Calu3 (cell line): ENCODE measurements around the gene CD40. TPM values are rescaled to one million over a fixed set of nuclear protein-coding genes. Genes with fewer than 3 reads are reported as not detected.

Experiments used
- BruUV-seq: library from RNA; stranded (reverse); fragments of 400-500 nt; replicated peaks from 2 replicates; lab custom pipeline; 2021; lab: Mats Ljungman, UMichigan
- CTCF ChIA-PET: fragments of 300-600 bp; sonication (Branson Sonifier 250); formaldehyde crosslinking; loops from one replicate; lab custom pipeline; 2022; ENCODE audit warnings: antibody characterized with exemption; lab: Charles Lee
- DNase-seq: peaks from one replicate; pipeline ENCODE4 v3.0.0; 2022
- H3K27ac Mint-ChIP-seq: one replicate; pipeline ENCODE4 v1.8.0; 2022; ENCODE audit warnings: mixed read lengths; ENCODE audit not compliant: unreplicated experiment
- H3K27me3 Mint-ChIP-seq: one replicate; pipeline ENCODE4 v1.8.0; 2022; ENCODE audit warnings: mixed read lengths; ENCODE audit not compliant: unreplicated experiment
- H3K36me3 Mint-ChIP-seq: one replicate; pipeline ENCODE4 v1.8.0; 2022; ENCODE audit warnings: mild to moderate bottlenecking, moderate library complexity, mixed read lengths; ENCODE audit not compliant: insufficient read depth, unreplicated experiment
- H3K4me1 Mint-ChIP-seq: one replicate; pipeline ENCODE4 v1.8.0; 2022; ENCODE audit warnings: mild to moderate bottlenecking, low read depth, mixed read lengths; ENCODE audit not compliant: unreplicated experiment
- H3K4me3 Mint-ChIP-seq: one replicate; pipeline ENCODE4 v1.8.0; 2022; ENCODE audit warnings: mild to moderate bottlenecking, low read depth, moderate library complexity, mixed read lengths; ENCODE audit not compliant: unreplicated experiment
- H3K9me3 Mint-ChIP-seq: one replicate; pipeline ENCODE4 v1.8.0; 2022; ENCODE audit warnings: low read depth, mixed read lengths; ENCODE audit not compliant: unreplicated experiment
- intact Hi-C: fragments of 100-400 bp; cut with micrococcal nuclease; formaldehyde crosslinking; loops from one replicate; pipeline ENCODE4 v1.10.0; 2022; ENCODE audit not compliant: unreplicated experiment
- total RNA-seq: library from RNA; stranded (reverse); gene quantifications from 2 replicates; pipeline ENCODE4 v1.2.3, GENCODE V29; 2022
- TF ChIP-seq, protein P1 (sequence below): fragments of 200-600 bp; IDR thresholded peaks from one replicate; pipeline ENCODE4 v1.8.0; 2022; ENCODE audit warnings: antibody characterized with exemption; ENCODE audit not compliant: unreplicated experiment

CD40 gene
- total RNA-seq, 1 experiment from 2014 or later, result 13.6 TPM

DNA sequence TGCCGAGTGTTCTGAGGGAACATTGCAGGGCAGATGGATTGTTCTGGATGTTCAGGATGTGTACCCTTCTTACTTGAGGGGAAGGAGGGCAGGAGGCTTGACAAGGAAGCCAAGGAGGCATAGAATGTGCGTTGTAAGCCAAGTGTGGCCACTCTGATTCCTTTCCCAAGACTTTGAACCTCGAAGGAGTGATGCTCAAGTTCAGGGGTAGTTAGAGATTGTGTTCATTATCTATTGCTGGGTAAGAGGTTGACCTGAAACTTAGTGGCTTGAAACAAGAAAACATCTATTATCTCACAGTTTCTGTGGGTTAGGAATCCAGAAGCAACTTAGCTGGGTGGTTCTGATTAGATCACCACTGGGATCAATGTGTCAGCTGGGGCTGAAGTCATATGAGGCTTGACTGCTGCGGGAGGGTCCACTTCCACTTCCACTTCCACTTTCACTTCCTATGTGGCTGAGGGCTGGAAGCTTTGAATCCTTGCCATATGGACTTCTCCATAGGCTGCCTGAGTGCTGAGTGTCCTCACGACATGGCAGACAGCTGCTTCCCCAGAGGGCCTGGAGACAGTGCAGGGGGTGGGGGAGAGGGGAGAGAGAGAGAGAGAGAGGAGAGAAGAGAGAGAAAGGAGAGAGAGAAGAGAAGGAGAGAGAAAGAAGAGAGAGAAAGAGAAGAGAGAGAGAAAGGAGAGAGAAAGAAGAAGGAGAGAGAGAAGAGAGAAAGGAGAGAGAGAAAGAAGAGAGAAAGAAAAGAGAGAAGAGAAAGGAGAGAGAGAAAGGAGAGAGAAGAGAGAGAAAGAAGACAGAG, 6.9 kb upstream of the CD40 start:
- TF ChIP-seq, protein P1, sequence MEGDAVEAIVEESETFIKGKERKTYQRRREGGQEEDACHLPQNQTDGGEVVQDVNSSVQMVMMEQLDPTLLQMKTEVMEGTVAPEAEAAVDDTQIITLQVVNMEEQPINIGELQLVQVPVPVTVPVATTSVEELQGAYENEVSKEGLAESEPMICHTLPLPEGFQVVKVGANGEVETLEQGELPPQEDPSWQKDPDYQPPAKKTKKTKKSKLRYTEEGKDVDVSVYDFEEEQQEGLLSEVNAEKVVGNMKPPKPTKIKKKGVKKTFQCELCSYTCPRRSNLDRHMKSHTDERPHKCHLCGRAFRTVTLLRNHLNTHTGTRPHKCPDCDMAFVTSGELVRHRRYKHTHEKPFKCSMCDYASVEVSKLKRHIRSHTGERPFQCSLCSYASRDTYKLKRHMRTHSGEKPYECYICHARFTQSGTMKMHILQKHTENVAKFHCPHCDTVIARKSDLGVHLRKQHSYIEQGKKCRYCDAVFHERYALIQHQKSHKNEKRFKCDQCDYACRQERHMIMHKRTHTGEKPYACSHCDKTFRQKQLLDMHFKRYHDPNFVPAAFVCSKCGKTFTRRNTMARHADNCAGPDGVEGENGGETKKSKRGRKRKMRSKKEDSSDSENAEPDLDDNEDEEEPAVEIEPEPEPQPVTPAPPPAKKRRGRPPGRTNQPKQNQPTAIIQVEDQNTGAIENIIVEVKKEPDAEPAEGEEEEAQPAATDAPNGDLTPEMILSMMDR, result no peak
- Mint-ChIP-seq H3K27me3 (peaks cover 98% of the 10 kb centered on the region), H3K36me3 (no peaks in the 10 kb centered on the region), H3K4me3 (no peak overlapping the region), H3K27ac (no peak overlapping the region), H3K9me3 (no peaks in the 10 kb centered on the region), H3K4me1 (peaks cover 6% of the 10 kb centered on the region)
- CTCF ChIA-PET, result no interaction called here
- BruUV-seq, result no TSS peak
- intact Hi-C loops, result no loop called here
- no peak for DNase-seq

DNA sequence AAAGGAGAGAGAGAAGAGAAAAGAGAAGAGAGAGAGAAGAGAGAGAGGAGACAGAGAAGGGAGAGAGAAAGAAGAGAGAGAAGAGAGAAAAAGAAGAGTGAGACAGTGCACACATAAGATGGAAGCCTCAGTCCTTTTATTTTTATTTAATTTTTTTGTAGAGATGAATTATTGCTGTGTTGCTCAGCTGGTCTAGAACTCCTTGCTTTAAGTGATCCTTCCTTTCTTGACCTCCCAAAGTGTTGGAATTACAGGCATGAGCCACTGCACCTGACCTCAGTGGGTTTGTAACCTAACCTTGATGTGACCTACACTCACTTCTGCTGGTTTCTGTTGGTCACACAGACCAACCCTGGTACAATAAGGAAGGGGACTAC, 6.3 kb upstream of the CD40 start:
- no peak overlapping the region for H3K27ac Mint-ChIP-seq
- CTCF ChIA-PET, result no interaction called here
- no peaks in the 10 kb centered on the region for H3K36me3 Mint-ChIP-seq
- H3K9me3 Mint-ChIP-seq, result no peaks in the 10 kb centered on the region
- H3K4me3 Mint-ChIP-seq, result no peak overlapping the region
- TF ChIP-seq, protein P1, result no peak
- BruUV-seq, result no TSS peak
- peaks cover 6% of the 10 kb centered on the region for H3K4me1 Mint-ChIP-seq
- intact Hi-C loops, result no loop called here
- no peak for DNase-seq
- H3K27me3 Mint-ChIP-seq, result peaks cover 93% of the 10 kb centered on the region

DNA sequence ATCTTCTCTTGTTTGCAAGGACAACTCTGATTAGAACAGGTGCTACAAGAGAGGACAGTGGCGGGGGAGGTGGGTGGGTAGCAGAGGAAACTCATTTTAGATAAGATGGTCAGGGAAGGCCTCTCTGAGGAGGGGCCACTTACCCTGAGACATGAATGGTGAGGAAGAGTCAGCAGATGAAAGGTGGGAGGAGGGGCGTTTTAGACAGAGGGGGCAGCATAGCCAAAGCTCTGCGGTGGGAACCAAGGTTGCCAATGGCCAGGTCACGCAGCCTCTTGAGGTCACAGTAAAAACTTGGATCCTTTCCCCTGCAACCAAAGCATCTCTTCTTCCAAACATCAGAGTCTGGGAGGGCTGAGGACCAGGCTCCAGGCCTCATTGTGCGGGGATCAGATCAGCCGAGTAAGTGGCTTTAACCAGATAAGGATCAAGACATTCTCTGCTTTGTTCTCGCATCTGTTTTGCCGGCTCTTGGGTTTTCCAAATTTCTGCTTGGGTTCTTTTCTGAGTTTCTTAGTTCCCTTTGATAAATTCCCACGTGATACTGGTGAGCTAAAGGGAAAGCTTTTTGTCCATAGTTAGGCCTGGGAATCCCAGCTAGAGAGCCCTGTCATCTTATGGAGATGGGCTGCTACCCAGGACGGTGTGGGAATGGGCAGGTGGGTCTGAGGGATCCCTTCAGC, 5.5 kb upstream of the CD40 start:
- Mint-ChIP-seq H3K9me3 (no peaks in the 10 kb centered on the region), H3K36me3 (no peaks in the 10 kb centered on the region), H3K27ac (no peak overlapping the region), H3K4me3 (no peak overlapping the region), H3K4me1 (peaks cover 6% of the 10 kb centered on the region), H3K27me3 (peaks cover 86% of the 10 kb centered on the region)
- BruUV-seq, result no TSS peak
- DNase-seq, result no peak
- CTCF ChIA-PET, result no interaction called here
- intact Hi-C loops, result no loop called here
- TF ChIP-seq, protein P1, result no peak

DNA sequence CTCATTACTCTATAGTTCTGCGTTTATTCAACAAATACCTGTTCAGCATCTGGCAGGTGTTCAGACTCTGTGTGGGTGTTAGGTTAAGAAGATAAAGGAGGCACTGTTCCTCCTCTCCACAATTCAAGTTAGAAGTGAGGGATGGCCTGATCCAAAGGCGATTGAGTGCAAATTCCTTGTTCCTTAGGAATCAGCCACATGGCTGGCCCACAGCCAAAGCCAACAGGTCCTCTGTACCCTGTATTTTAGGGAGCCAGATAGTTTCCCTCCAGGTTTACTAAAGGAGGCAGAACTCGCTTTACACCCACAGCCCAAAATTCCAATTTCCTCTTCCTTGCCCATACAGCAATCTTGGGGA, 5.0 kb upstream of the CD40 start:
- Mint-ChIP-seq H3K36me3 (peaks cover 3% of the 10 kb centered on the region), H3K4me3 (no peak overlapping the region), H3K4me1 (peaks cover 6% of the 10 kb centered on the region), H3K27me3 (peaks cover 81% of the 10 kb centered on the region), H3K9me3 (no peaks in the 10 kb centered on the region), H3K27ac (no peak overlapping the region)
- TF ChIP-seq, protein P1, result no peak
- intact Hi-C loops, result no loop called here
- no TSS peak for BruUV-seq
- DNase-seq, result no peak
- CTCF ChIA-PET, result interaction anchor here (0.6 to 0.7 kb wide), 2 partner anchors 90 to 189 kb away, joined by 6 to 7 read pairs; no protein-coding TSS in a partner anchor
